Pancreas (tissue), 10 donors: ENCODE results near the gene PSMD8. TPM values are rescaled to one million over a fixed set of nuclear protein-coding genes. Genes with fewer than 3 reads are reported as not detected.
A peak's percentile ranks its signal among the peaks of the same experiment; 100 is the strongest.

Experiments
- ATAC-seq, 4 donors: fragments of 200-7000 bp; cut with Tn5 transposase; one replicate each; pipeline versions ENCODE4 v1.8.0 to v1.9.1; 2020; ENCODE audit warnings: mild to moderate bottlenecking in 4 of 4, moderate library complexity in 4 of 4
- DNase-seq, 6 donors: peaks; one replicate each; pipeline ENCODE4 v3.0.0-alpha.2; 2020
- FAIRE-seq: peaks from 2 replicates; lab custom pipeline; 2012; peaks lifted over from hg19 to GRCh38; lab: Jason Lieb, UNC
- H3K27ac ChIP-seq, 4 donors: fragments of 200-600 bp; sonication (generic); 1 replicate in 3 of 4; 2 replicates in 1 of 4; pipeline versions ENCODE4 v1.5.0 to v1.8.0; 2020
- H3K27me3 ChIP-seq, 4 donors: fragments of 200-600 bp; one replicate each; pipeline ENCODE4 v1.8.0; 2021
- H3K36me3 ChIP-seq, 3 donors: fragments of 200-600 bp; sonication (generic) in 1 of 3; one replicate each; pipeline versions ENCODE4 v1.5.0 to v1.8.0; 2020 to 2021
- H3K4me1 ChIP-seq, 3 donors: fragments of 200-600 bp; one replicate each; pipeline ENCODE4 v1.8.0; 2021
- H3K4me3 ChIP-seq, 4 donors: fragments of 200-600 bp; sonication (generic) in 2 of 4; one replicate each; pipeline versions ENCODE4 v1.5.0 to v1.8.0; 2020 to 2021
- H3K9me3 ChIP-seq, 4 donors: fragments of 200-600 bp; one replicate each; pipeline ENCODE4 v1.8.0; 2021
- CTCF ChIP-seq, 4 donors: fragments of 200-600 bp; sonication (generic) in 3 of 4; IDR thresholded peaks; one replicate each; pipeline versions ENCODE4 v1.5.0 to v1.8.0; 2021; ENCODE audit warnings: antibody characterized with exemption in 4 of 4
- WGBS, 2 donors: extraction: QIAGEN DNeasy Blood & Tissue Kit; methylation state at CpG; one replicate each; pipeline ENCODE4 v1.1.7; 2013; 5-methylcytosine and 5-hydroxymethylcytosine counted together
- intact Hi-C, 3 donors: fragments of 100-400 bp; cut with DNase I; formaldehyde crosslinking; loops; one replicate each; pipeline versions ENCODE4 v1.11.1 to v1.14.2; 2022
- polyA plus RNA-seq, 2 donors: library from polyadenylated mRNA; stranded (reverse); fragments of 200-250 nt; gene quantifications; one replicate each; pipeline ENCODE4 v1.2.3, GENCODE V29; 2013
- total RNA-seq, 6 donors: library from RNA; stranded (reverse); fragmentation: NEBNext Ultra II Directional in 4 of 6; extraction: Animal tissue kit (Norgen Biotek cat#: 25700) in 4 of 6; gene quantifications; one replicate each; pipeline versions ENCODE4 v1.2.1 to v1.2.4, GENCODE V29; 2021 to 2023
- donor health status: healthy with polysubstance abuse.
- donor health status: DM: no; HTN: no; CAD: no; lungs with moderate emphysema.
- donor health status: DM: no; HTN: no; CAD: no.
- donor health status: control.
- donor health status: control.
- donor health status: Bipolar disorder and iron deficiency.
- donor health status: DM: yes; HTN: yes; CAD: no.
- donor health status: DM: no; HTN: no; CAD: no.
- donor health status: DM: no; HTN: no; CAD: no.
- donor health status: DM: yes; HTN: yes; CAD: no.

Gene PSMD8
- total RNA-seq: 10 to 100 TPM; 45.0 to 71.3 (median 58.7) TPM
- 10 to 100 TPM; 25.3 to 76.0 TPM for polyA plus RNA-seq

GRCh38 chr19:38374332-38375097, at the start of gene PSMD8:
PSMD8 (plus strand) TSS chr19:38374571; CDS start chr19:38374602, 31 bp downstream.
- FAIRE-seq (peak; percentile 97), DNase-seq (peak; percentile 96 to 99 (median 99))

DNA sequence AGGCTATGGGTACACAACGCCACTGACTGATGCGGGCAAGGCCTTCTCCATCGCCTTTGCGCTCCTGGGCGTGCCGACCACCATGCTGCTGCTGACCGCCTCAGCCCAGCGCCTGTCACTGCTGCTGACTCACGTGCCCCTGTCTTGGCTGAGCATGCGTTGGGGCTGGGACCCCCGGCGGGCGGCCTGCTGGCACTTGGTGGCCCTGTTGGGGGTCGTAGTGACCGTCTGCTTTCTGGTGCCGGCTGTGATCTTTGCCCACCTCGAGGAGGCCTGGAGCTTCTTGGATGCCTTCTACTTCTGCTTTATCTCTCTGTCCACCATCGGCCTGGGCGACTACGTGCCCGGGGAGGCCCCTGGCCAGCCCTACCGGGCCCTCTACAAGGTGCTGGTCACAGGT, 47.8 kb upstream of the PSMD8 start:
- Histone ChIP-seq H3K9me3 (no peaks in the 10 kb centered on the region), H3K27ac (no peak overlapping the region), H3K4me3 (no peak overlapping the region), H3K36me3 (peaks cover 0 to 14% (median 4%) of the 10 kb centered on the region in 3 donors), H3K4me1 (peaks cover 0 to 3% (median 0%) of the 10 kb centered on the region in 3 donors), H3K27me3 (no peaks in the 10 kb centered on the region)
- no peak for ATAC-seq
- intact Hi-C loops: loop anchor here in 2 of 3 donors (10.0 kb wide), 2 partner anchors 82 to 432 kb away; no protein-coding TSS in a partner anchor
- no peak for TF ChIP-seq CTCF (IDR thresholded peaks at IDR 0.05)
- WGBS, 2 donors: 90 to 91% methylated on average over 22 of the region's 22 CpGs
- no peak for DNase-seq
- no peak for FAIRE-seq

More at GRCh38 chr19:38374332-38375097, at the start of gene PSMD8:
- Histone ChIP-seq H3K27ac (peak within 1 kb of the TSS; percentile 76 to 88 (median 84)), H3K4me1 (peaks cover 0 to 11% (median 4%) of the 10 kb centered on the region in 3 donors), H3K36me3 (peaks cover 0 to 2% (median 0%) of the 10 kb centered on the region in 3 donors), H3K4me3 (peak within 1 kb of the TSS; percentile 47 to 91 (median 76)), H3K9me3 (no peaks in the 10 kb centered on the region), H3K27me3 (no peaks in the 10 kb centered on the region)
- WGBS, 2 donors: 0% methylated on average over 64 to 65 of the region's 65 CpGs
- intact Hi-C loops: no loop called here
- ATAC-seq: peak; percentile 98 to 99 (median 98)
- TF ChIP-seq CTCF (IDR thresholded peaks at IDR 0.05): no peak

DNA sequence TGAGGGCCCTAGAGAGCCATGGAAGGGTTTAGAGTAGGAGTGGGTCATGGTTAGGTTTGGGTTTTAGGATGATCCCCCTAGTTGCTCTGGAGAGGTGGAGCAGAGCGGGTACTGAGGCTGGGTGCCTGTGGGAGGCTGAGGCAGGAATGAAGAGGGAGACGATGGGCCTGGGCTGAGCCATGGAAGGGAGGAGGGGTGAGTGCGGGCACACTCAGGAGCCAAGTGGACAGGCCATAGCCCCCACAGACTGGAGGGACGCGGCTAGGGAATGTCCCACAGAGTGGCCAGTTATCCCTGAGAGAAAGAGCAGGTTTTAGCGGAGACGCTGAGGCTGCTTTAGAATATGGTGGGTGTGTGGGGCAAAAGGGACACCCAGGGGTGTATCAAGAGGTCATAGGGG, 44.7 kb upstream of the PSMD8 start:
- no peak overlapping the region for H3K27ac ChIP-seq
- no peak for ATAC-seq
- H3K4me3 ChIP-seq: no peak overlapping the region
- DNase-seq: no peak
- no peak for FAIRE-seq
- no peak for TF ChIP-seq CTCF (IDR thresholded peaks at IDR 0.05)
- no peaks in the 10 kb centered on the region for H3K9me3 ChIP-seq
- peaks cover 0 to 14% (median 4%) of the 10 kb centered on the region in 3 donors for H3K36me3 ChIP-seq
- no peaks in the 10 kb centered on the region for H3K27me3 ChIP-seq
- no peaks in the 10 kb centered on the region for H3K4me1 ChIP-seq
- intact Hi-C loops: loop anchor here (5.0 to 10.0 kb wide), 3 partner anchors 85 to 435 kb away; no protein-coding TSS in a partner anchor
- WGBS, 2 donors: 94 to 97% methylated on average over 7 of the region's 7 CpGs

DNA sequence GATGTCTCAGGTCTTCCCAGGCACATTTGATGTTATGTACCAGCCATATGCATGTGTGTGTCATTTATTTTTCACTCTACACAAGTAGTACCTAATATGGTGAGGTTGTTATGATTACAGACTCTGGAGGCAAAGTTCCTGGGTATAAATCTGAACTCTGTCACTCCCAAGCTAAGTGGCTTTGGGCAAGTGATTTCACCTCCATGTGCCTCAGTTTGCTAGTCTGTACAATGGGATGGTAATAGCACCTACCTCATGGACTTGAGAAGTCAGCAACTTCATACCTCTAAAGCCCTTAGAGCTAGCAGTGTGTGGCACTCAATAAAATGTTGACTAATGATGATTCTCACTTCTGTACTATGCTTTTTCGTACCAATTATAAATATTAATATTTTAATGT, 42.6 kb upstream of the PSMD8 start:
- no peak for ATAC-seq
- no peaks in the 10 kb centered on the region for H3K4me1 ChIP-seq
- no peak overlapping the region for H3K27ac ChIP-seq
- no peak overlapping the region for H3K4me3 ChIP-seq
- no peaks in the 10 kb centered on the region for H3K9me3 ChIP-seq
- H3K27me3 ChIP-seq: no peaks in the 10 kb centered on the region
- no peak for DNase-seq
- FAIRE-seq: no peak
- WGBS, 2 donors: 83 to 91% methylated on average over 1 of the region's 1 CpG
- no peak for TF ChIP-seq CTCF (IDR thresholded peaks at IDR 0.05)
- H3K36me3 ChIP-seq: peaks cover 0 to 11% (median 4%) of the 10 kb centered on the region in 3 donors
- intact Hi-C loops: loop anchor here in 2 of 3 donors (5.0 kb wide), 1 partner anchor 89 kb away; no protein-coding TSS in a partner anchor
